ENCODE measurements around the gene HUS1. TPM values are rescaled to one million over a fixed set of nuclear protein-coding genes. Genes with fewer than 3 reads are reported as not detected.

HUS1 gene
- total RNA-seq, 1 donor from 2014 or later = 19.7 TPM

DNA sequence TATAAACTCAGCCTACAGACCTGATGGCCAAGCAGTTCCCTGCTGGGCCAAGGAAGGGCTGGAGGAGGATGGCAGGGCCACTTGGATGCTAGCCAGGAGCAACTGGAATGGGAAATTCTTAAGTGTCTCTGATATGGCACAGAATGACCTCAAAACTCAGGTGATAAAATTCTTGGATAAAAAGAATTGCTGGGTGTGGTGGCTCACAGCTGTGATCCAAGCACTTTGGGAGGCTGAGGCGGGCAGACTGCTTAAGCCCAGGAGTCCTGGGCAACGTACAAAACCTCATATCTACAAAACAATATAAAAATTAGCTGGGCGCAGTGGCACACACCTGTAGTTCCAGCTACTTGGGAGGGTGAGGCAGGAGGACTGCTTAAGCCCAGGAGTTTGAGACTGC lies 17.2 kb downstream of the HUS1 start:
- TF ChIP-seq, protein P1, sequence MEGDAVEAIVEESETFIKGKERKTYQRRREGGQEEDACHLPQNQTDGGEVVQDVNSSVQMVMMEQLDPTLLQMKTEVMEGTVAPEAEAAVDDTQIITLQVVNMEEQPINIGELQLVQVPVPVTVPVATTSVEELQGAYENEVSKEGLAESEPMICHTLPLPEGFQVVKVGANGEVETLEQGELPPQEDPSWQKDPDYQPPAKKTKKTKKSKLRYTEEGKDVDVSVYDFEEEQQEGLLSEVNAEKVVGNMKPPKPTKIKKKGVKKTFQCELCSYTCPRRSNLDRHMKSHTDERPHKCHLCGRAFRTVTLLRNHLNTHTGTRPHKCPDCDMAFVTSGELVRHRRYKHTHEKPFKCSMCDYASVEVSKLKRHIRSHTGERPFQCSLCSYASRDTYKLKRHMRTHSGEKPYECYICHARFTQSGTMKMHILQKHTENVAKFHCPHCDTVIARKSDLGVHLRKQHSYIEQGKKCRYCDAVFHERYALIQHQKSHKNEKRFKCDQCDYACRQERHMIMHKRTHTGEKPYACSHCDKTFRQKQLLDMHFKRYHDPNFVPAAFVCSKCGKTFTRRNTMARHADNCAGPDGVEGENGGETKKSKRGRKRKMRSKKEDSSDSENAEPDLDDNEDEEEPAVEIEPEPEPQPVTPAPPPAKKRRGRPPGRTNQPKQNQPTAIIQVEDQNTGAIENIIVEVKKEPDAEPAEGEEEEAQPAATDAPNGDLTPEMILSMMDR (IDR thresholded peaks at IDR 0.05; ENCODE audit: insufficient read depth, low read length, severe bottlenecking) = no peak
- Histone ChIP-seq H3K27me3 (ENCODE audit: control insufficient read depth, insufficient read depth, low read length) (no peaks in the 10 kb centered on the region), H3K36me3 (ENCODE audit: control insufficient read depth, insufficient read depth, low read length) (peaks cover 28% of the 10 kb centered on the region), H3K4me3 (ENCODE audit: low read depth, low read length) (no peak overlapping the region)
- no peak for DNase-seq (ENCODE audit: low read depth)
- FAIRE-seq = no peak

DNA sequence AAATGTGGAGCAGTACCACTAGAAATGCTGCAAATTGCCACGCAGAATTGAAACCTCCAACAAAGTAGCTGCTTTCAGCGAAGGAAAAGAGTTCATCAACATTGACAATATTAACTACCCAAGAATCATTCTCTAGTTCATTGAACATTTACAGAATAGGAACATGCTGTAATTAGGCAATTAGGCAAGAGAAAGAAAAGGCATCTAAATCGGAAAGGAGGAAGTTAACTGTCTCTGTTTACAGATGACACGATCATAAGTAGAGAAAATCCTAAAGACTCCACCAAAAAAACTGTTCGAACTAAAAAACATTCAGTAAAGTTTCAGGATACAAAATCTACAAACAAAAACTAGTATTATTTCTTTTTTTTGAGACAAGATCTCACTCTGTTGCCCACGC lies 22.3 kb downstream of the HUS1 start:
- H3K36me3 ChIP-seq (ENCODE audit: control insufficient read depth, insufficient read depth, low read length) = peaks cover 6% of the 10 kb centered on the region
- DNase-seq (ENCODE audit: low read depth) (no peak), FAIRE-seq (no peak)
- no peaks in the 10 kb centered on the region for H3K27me3 ChIP-seq (ENCODE audit: control insufficient read depth, insufficient read depth, low read length)
- no peak overlapping the region for H3K4me3 ChIP-seq (ENCODE audit: low read depth, low read length)
- TF ChIP-seq, protein P1 (IDR thresholded peaks at IDR 0.05; ENCODE audit: insufficient read depth, low read length, severe bottlenecking) = no peak

DNA sequence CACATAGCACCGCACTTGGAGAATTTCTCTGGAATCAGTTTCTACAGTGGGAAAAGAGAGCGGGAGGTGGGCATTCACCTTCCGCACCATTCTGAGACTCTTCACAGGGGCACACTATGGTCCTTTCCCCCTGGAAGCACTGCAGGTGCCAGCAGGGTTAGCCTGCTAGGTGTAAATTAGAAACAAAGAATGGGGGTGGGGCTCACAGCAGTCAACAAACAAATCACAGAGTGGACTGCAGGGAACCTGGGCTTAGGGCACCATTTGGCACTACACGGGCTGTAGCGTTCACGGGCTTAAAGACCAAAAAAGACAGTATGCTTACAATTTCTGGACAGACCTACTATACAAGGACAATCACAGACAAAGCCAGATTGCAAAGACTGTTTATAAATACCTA lies 23.2 kb downstream of the HUS1 start:
- Histone ChIP-seq H3K4me3 (ENCODE audit: low read depth, low read length) (no peak overlapping the region), H3K36me3 (ENCODE audit: control insufficient read depth, insufficient read depth, low read length) (peaks cover 4% of the 10 kb centered on the region), H3K27me3 (ENCODE audit: control insufficient read depth, insufficient read depth, low read length) (no peaks in the 10 kb centered on the region)
- TF ChIP-seq, protein P1 (IDR thresholded peaks at IDR 0.05; ENCODE audit: insufficient read depth, low read length, severe bottlenecking) = no peak
- no peak for DNase-seq (ENCODE audit: low read depth)
- no peak for FAIRE-seq

DNA sequence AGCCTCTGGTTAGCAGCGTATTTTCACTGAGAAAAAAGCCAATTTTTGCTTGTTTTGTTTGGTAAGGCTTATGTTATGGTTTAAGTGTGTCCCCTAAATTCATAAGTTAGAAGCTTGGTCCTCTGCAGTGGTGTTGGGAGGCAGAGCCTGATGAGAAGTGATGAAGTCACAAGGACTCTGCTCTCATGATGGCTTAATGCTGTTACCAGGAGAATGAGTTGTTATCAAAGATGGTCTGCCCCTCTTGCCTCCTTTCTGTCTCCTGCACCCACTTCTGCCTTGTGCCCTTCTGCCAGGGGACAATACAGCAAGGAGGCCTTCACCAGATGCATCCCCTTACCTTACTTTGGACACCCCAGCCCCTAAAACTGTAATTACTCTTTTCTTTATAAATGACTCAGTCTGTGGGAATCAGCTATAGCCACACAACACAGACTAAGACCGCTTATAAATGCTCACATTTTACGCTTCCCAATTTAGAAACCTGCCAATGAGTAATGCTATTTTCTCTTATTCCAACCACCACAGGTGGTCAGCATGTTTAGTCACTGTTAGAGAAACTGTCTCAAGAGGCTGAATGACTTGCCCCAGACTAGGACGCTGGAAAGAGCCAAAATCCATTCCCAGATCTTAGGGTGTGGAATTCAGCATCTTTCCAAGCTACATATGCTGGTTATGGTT lies 25.0 kb downstream of the HUS1 start:
- TF ChIP-seq, protein P1 (IDR thresholded peaks at IDR 0.05; ENCODE audit: insufficient read depth, low read length, severe bottlenecking) = no peak
- DNase-seq (ENCODE audit: low read depth) = no peak
- peaks cover 4% of the 10 kb centered on the region for H3K36me3 ChIP-seq (ENCODE audit: control insufficient read depth, insufficient read depth, low read length)
- no peak for FAIRE-seq
- no peaks in the 10 kb centered on the region for H3K27me3 ChIP-seq (ENCODE audit: control insufficient read depth, insufficient read depth, low read length)
- no peak overlapping the region for H3K4me3 ChIP-seq (ENCODE audit: low read depth, low read length)

DNA sequence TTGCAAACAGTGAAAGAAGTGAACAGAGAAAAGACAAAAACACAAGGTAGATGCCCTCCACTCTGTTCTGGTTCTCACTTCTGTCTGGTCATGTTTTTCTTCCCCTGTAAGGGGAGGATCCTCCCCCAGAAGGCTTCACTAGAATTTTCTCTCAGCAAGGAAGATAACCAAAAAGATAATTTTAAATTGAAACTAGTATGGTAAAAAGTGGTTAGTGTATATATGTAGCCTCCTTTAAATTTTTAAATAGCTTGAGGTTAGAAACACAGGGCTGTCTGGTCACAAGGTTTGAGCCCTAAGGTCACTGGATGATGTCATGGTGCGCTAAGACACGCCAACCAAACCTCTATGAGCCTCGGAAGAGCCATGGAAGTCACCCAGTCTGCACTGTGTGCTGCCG lies 25.6 kb downstream of the HUS1 start:
- DNase-seq (ENCODE audit: low read depth) (no peak), FAIRE-seq (no peak)
- TF ChIP-seq, protein P1 (IDR thresholded peaks at IDR 0.05; ENCODE audit: insufficient read depth, low read length, severe bottlenecking) = no peak

DNA sequence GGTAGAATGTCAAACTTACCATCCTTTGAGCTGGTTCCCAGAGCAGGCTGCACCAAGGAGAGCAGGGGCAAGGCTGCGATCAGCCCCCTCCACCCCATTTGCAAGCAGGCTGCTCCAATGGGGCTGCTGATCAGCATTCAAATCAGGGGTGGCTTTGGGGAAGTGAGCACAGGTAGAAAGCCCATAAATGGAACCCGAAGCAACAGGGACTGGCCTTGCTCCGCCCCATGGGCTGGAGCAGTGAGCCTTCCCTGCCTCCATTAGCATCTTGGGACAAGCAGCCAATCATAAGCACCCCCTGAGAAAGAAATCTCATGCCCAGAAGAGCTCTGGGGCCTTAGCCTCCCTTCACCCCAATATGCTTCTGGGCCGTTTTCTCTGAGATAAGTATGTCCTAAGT lies 27.2 kb downstream of the HUS1 start:
- Histone ChIP-seq H3K4me3 (ENCODE audit: low read depth, low read length) (no peak overlapping the region), H3K27me3 (ENCODE audit: control insufficient read depth, insufficient read depth, low read length) (no peaks in the 10 kb centered on the region), H3K36me3 (ENCODE audit: control insufficient read depth, insufficient read depth, low read length) (peaks cover 4% of the 10 kb centered on the region)
- TF ChIP-seq, protein P1 (IDR thresholded peaks at IDR 0.05; ENCODE audit: insufficient read depth, low read length, severe bottlenecking) = no peak
- no peak for DNase-seq (ENCODE audit: low read depth)
- no peak for FAIRE-seq

More for the DNA sequence above, 25.6 kb downstream of the HUS1 start:
- no peak overlapping the region for H3K4me3 ChIP-seq (ENCODE audit: low read depth, low read length)
- peaks cover 4% of the 10 kb centered on the region for H3K36me3 ChIP-seq (ENCODE audit: control insufficient read depth, insufficient read depth, low read length)
- H3K27me3 ChIP-seq (ENCODE audit: control insufficient read depth, insufficient read depth, low read length) = no peaks in the 10 kb centered on the region

Measured in bronchial epithelial cell (primary cell).